SK-N-SH (cell line): ENCODE data around the gene RAD51B.

ENCODE experiments used
- EP300 ChIP-seq, 2 experiments: IDR thresholded peaks; 2 replicates each; pipeline versions ENCODE4 v1.4.0 to v1.6.1; 2012; ENCODE audit warnings: borderline replicate concordance in 1 of 2, low read depth in 1 of 2, low read length in 1 of 2
- NFIC ChIP-seq: IDR thresholded peaks from 2 replicates; pipeline ENCODE4 v1.4.0; 2012; ENCODE audit warnings: borderline replicate concordance
- TF ChIP-seq, protein P1 (sequence below): fragments of 200-600 bp; sonication (generic); IDR thresholded peaks from 2 replicates; pipeline ENCODE4 v1.6.1; 2017; ENCODE audit warnings: antibody characterized with exemption, mild to moderate bottlenecking, moderate library complexity

DNA sequence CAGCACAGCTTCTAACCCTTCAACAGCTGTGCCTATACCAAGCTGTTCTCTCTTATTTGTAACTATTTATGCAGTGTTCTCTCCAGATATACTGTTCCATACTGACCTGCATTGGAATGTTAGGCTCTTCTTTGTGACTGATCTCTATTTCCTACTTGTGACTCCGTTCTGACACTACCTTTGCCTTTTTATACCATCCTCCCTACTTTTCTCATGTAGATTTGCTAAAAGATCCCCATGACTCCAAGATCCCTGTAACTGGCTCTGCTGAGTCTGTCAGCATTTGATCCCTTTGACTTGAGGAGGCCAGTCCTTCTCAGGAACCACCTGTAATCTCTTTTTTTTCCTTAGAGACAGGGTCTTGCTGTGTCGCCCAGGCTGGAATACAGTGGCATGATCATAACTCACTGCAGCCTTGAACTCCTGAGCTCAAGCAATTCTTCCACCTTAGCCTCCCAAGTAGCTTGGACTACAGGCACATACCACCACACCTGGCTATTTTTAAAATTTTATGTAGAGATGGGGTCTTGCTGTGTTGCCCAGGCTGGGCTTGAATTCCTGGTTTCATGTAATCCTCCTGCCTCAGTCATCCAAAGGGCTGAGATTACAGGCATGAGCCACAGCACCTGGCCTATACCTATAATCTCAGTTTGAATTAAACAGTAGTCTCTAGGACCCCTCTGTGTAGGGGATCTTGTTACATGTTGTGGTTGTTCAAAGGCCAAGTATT is 605.0 kb downstream of the RAD51B start:
- TF ChIP-seq, protein P1, sequence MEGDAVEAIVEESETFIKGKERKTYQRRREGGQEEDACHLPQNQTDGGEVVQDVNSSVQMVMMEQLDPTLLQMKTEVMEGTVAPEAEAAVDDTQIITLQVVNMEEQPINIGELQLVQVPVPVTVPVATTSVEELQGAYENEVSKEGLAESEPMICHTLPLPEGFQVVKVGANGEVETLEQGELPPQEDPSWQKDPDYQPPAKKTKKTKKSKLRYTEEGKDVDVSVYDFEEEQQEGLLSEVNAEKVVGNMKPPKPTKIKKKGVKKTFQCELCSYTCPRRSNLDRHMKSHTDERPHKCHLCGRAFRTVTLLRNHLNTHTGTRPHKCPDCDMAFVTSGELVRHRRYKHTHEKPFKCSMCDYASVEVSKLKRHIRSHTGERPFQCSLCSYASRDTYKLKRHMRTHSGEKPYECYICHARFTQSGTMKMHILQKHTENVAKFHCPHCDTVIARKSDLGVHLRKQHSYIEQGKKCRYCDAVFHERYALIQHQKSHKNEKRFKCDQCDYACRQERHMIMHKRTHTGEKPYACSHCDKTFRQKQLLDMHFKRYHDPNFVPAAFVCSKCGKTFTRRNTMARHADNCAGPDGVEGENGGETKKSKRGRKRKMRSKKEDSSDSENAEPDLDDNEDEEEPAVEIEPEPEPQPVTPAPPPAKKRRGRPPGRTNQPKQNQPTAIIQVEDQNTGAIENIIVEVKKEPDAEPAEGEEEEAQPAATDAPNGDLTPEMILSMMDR: no peak
- no peak for TF ChIP-seq EP300 (IDR thresholded peaks at IDR 0.05; ENCODE audit: borderline replicate concordance in 1 of 2, low read depth in 1 of 2, low read length in 1 of 2)
- no peak for TF ChIP-seq NFIC
